ENCODE data around the gene NNT. TPM values are rescaled to one million over a fixed set of nuclear protein-coding genes. Genes with fewer than 3 reads are reported as not detected.

The NNT gene
- 49.7 and 60.8 TPM in 2 replicates for total RNA-seq

DNA sequence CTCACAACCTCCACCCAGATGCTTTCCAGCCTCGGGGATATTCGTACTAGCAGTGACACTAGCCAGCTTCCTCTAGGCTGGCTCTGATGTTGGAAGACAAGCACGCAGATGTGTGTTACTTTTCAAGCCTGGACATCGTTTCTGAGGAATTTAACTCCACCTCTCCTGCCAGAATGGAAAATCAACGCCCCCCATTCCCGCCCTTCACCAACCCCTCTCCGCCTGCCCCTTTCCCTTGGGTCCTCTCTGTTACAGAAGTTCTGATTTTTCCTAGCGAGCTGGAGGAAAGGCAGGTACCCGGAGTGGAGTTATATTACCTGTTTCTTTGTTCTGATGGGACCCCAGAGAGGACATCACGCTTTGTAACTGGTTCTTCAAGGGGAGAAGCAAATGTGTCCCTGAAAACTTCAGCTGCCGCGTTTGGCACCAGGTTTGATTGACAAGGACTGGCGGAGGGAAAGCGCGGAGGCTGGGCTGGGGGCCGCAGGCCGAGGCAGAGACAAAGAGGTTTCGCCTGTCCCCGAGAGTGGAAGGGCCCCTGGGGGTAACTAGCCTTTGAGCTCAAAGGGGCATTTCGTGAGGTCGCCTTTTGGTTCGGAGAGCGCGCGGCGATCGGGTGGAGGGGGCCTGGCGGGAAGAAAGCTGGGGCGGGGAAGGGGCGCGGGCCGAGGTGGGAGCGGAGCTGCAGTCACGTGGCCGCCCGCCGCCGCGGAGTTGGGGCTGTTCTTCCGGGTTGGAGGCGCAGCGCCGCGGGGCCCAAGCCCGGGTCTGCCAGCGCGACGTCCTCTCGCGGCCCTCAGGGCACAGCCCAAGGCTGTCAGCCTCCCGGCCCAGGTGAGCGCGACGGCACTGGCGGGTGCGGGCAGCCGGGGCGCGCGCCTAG is at the start of gene NNT:
Gene NNT, plus strand, starts transcription at position 720 of the 883 bp plus-strand sequence. CDS start 6,016 bp downstream, outside the sequence.

DNA sequence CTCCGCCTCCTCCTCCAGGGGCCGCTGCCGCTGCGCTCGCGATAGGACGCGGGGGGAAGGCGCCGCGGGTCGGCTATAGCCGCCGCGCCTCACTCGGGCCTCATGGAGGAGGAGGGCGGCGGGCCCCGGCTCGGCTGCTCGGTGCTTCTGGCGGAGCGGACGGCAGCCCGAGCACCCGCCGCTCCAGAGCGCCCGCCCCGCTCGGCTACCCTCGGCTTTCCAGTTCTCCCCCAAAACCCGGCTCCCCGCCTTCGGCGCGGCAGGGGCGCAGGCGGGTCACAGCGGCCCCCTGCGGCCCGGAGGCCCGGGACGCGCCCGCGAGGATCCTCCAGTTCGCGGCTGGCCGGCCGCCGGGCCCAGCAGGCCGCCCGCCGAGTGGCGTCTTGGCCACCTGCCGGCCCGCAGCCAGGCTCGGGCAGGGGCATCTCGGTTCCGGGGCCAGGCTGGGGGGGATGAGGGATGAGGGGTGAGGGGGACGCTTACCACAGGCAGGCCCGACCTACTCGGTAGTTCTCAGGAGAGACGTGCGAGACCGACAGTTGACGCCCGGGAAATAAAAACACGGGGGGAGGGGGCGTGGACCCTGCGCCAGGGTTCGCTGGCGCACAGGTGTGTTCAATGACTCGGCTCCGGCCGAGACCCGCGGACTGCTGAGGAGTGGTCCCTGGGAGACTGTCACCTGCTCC is 46.0 kb upstream of the NNT start, which contains the start of gene PAIP1:
Gene PAIP1, minus strand, starts transcription at position 221 of the 686 bp plus-strand sequence. CDS start 231 bp downstream, outside the sequence.

Other genes starting within 250 kb of the NNT start
- gene CCL28, start 190.8 kb upstream of the NNT start, total RNA-seq: 0.65 and 1.1 TPM in 2 replicates
- gene TMEM267, start 119.3 kb upstream of the NNT start, total RNA-seq: 8.1 and 9.6 TPM in 2 replicates
- gene C5orf34, start 88.0 kb upstream of the NNT start, total RNA-seq: 2.3 and 6.7 TPM in 2 replicates
- 71.5 and 87.8 TPM in 2 replicates for gene PAIP1, start 46.1 kb upstream of the NNT start, total RNA-seq

All from epithelial cell of umbilical artery (primary cell).